ENCODE data around the gene CCDC183. TPM values are rescaled to one million over a fixed set of nuclear protein-coding genes. Genes with fewer than 3 reads are reported as not detected.

Gene CCDC183
- total RNA-seq, 4 donors from 2014 or later = 1.1 to 10.3 (median 2.3) TPM

DNA sequence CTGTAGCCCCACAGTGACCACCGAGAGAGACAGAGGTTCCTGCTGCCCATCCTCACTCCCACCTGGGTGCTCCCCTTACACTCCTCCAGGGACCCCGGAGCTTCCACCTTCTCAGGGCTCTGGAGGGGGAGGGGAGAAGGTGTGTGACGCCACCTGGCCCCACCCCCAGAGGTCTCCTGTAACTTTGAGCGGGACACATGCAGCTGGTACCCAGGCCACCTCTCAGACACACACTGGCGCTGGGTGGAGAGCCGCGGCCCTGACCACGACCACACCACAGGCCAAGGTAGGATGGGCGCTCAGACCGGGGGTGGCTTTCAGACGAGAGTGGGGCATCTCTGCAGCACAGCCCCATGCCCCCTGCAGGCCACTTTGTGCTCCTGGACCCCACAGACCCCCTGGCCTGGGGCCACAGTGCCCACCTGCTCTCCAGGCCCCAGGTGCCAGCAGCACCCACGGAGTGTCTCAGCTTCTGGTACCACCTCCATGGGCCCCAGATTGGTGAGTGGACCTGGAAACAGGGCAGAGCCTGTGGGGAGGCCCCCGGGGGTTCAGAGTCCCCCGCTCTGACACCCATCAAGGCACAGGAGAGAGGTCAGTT is 60.5 kb downstream of the CCDC183 start:
- peak in 1 of 2 donors; percentile 63 for DNase-seq (ENCODE audit: low spot score in 2 of 2)
- Histone ChIP-seq H3K27me3 (no peaks in the 10 kb centered on the region), H3K4me3 (no peak overlapping the region), H3K4me1 (peaks cover 27% of the 10 kb centered on the region), H3K9me3 (no peaks in the 10 kb centered on the region), H3K27ac (no peak overlapping the region), H3K36me3 (peaks cover 13% of the 10 kb centered on the region)
- no peak for TF ChIP-seq POLR2AphosphoS5 (IDR thresholded peaks at IDR 0.05)
- TF ChIP-seq EP300 (IDR thresholded peaks at IDR 0.05) = no peak
- TF ChIP-seq, protein P1, sequence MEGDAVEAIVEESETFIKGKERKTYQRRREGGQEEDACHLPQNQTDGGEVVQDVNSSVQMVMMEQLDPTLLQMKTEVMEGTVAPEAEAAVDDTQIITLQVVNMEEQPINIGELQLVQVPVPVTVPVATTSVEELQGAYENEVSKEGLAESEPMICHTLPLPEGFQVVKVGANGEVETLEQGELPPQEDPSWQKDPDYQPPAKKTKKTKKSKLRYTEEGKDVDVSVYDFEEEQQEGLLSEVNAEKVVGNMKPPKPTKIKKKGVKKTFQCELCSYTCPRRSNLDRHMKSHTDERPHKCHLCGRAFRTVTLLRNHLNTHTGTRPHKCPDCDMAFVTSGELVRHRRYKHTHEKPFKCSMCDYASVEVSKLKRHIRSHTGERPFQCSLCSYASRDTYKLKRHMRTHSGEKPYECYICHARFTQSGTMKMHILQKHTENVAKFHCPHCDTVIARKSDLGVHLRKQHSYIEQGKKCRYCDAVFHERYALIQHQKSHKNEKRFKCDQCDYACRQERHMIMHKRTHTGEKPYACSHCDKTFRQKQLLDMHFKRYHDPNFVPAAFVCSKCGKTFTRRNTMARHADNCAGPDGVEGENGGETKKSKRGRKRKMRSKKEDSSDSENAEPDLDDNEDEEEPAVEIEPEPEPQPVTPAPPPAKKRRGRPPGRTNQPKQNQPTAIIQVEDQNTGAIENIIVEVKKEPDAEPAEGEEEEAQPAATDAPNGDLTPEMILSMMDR (IDR thresholded peaks at IDR 0.05) = no peak
- TF ChIP-seq POLR2A (IDR thresholded peaks at IDR 0.05) = no peak
- 83% methylated on average over 2 of the region's 14 CpGs for WGBS

DNA sequence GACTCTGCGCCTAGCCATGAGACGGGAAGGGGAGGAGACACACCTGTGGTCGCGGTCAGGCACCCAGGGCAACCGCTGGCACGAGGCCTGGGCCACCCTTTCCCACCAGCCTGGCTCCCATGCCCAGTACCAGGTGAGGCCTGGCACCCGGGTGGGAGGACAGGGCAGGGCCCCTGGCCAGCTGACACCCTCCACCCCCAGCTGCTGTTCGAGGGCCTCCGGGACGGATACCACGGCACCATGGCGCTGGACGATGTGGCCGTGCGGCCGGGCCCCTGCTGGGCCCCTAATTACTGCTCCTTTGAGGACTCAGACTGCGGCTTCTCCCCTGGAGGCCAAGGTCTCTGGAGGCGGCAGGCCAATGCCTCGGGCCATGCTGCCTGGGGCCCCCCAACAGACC is 61.0 kb downstream of the CCDC183 start:
- Histone ChIP-seq H3K4me3 (no peak overlapping the region), H3K27me3 (no peaks in the 10 kb centered on the region), H3K27ac (no peak overlapping the region), H3K36me3 (peaks cover 18% of the 10 kb centered on the region), H3K9me3 (no peaks in the 10 kb centered on the region), H3K4me1 (peaks cover 27% of the 10 kb centered on the region)
- DNase-seq (ENCODE audit: low spot score in 2 of 2) = no peak
- no CpG with 5 or more reads among the region's 19 CpGs for WGBS
- TF ChIP-seq POLR2AphosphoS5 (IDR thresholded peaks at IDR 0.05) (no peak), EP300 (IDR thresholded peaks at IDR 0.05) (no peak), POLR2A (IDR thresholded peaks at IDR 0.05) (no peak)
- TF ChIP-seq, protein P1 (IDR thresholded peaks at IDR 0.05) = no peak

Other genes starting within 250 kb of the CCDC183 start
- 10 to 100 TPM; 12.2 to 49.6 (median 28.6) TPM for gene EGFL7, start 133.4 kb upstream of the CCDC183 start, total RNA-seq
- 10 to 100 TPM; 43.5 to 73.2 (median 63.5) TPM for gene AGPAT2, start 108.9 kb upstream of the CCDC183 start, total RNA-seq
- 10 to 100 TPM in 1 of 4 donors, 1 to 10 TPM in 3; 3.8 to 13.1 (median 6.3) TPM for gene DIPK1B, start 83.8 kb upstream of the CCDC183 start, total RNA-seq
- 1 to 10 TPM in 2 of 4 donors, under 1 TPM in 1, not detected in 1; 0.32 to 3.5 (median 2.8) TPM for gene LCN10, start 53.4 kb upstream of the CCDC183 start, total RNA-seq
- 1 to 10 TPM; 4.0 to 8.3 (median 5.9) TPM for gene LCN6, start 47.8 kb upstream of the CCDC183 start, total RNA-seq
- not detected for gene LCN8, start 38.1 kb upstream of the CCDC183 start, total RNA-seq
- gene LCN15, start 31.8 kb upstream of the CCDC183 start, total RNA-seq = under 1 TPM in 1 of 4 donors, not detected in 3; 0.21 TPM
- 100 to 1,000 TPM in 2 of 4 donors, 10 to 100 TPM in 2; 71.1 to 148 (median 115) TPM for gene TMEM141, start 5.0 kb upstream of the CCDC183 start, total RNA-seq
- 10 to 100 TPM; 54.2 to 70.7 (median 61.0) TPM for gene RABL6, start 11.6 kb downstream of the CCDC183 start, total RNA-seq
- 1 to 10 TPM; 1.6 to 3.1 (median 2.2) TPM for gene AJM1, start 46.1 kb downstream of the CCDC183 start, total RNA-seq
- 10 to 100 TPM; 41.9 to 64.2 (median 46.6) TPM for gene PHPT1, start 53.1 kb downstream of the CCDC183 start, total RNA-seq
- gene MAMDC4, start 56.0 kb downstream of the CCDC183 start, total RNA-seq = 1 to 10 TPM; 1.3 to 3.9 (median 1.8) TPM
- gene EDF1, start 70.0 kb downstream of the CCDC183 start, total RNA-seq = 100 to 1,000 TPM; 236 to 328 (median 311) TPM
- 10 to 100 TPM in 2 of 4 donors, 1 to 10 TPM in 2; 8.6 to 16.1 (median 10.5) TPM for gene TRAF2, start 90.2 kb downstream of the CCDC183 start, total RNA-seq
- 100 to 1,000 TPM; 101 to 166 (median 142) TPM for gene FBXW5, start 148.4 kb downstream of the CCDC183 start, total RNA-seq
- gene C8G, start 148.9 kb downstream of the CCDC183 start, total RNA-seq = 1 to 10 TPM in 1 of 4 donors, not detected in 3; 2.7 TPM
- 1 to 10 TPM in 1 of 4 donors, not detected in 3; 3.7 TPM for gene LCN12, start 155.9 kb downstream of the CCDC183 start, total RNA-seq
- gene PTGDS, start 181.2 kb downstream of the CCDC183 start, total RNA-seq = 10 to 100 TPM in 3 of 4 donors, 1 to 10 TPM in 1; 4.3 to 31.7 (median 25.7) TPM
- under 1 TPM in 2 of 4 donors, not detected in 2; 0.18 to 0.40 TPM for gene LCNL1, start 186.7 kb downstream of the CCDC183 start, total RNA-seq
- 10 to 100 TPM; 43.2 to 68.6 (median 61.5) TPM for gene PAXX, start 196.1 kb downstream of the CCDC183 start, total RNA-seq
- gene CLIC3, start 200.2 kb downstream of the CCDC183 start, total RNA-seq = 100 to 1,000 TPM in 3 of 4 donors, 10 to 100 TPM in 1; 20.6 to 159 (median 130) TPM
- gene ABCA2, start 231.9 kb downstream of the CCDC183 start, total RNA-seq = 10 to 100 TPM; 10.4 to 44.7 (median 33.4) TPM
- under 1 TPM in 1 of 4 donors, not detected in 3; 0.72 TPM for gene FUT7, start 235.8 kb downstream of the CCDC183 start, total RNA-seq
- 10 to 100 TPM; 22.2 to 64.0 (median 47.3) TPM for gene NPDC1, start 249.8 kb downstream of the CCDC183 start, total RNA-seq

Data from suprapubic skin (tissue), 4 donors.